Measurements from ENCODE around the gene C2orf72.

- TF ChIP-seq, protein P1, sequence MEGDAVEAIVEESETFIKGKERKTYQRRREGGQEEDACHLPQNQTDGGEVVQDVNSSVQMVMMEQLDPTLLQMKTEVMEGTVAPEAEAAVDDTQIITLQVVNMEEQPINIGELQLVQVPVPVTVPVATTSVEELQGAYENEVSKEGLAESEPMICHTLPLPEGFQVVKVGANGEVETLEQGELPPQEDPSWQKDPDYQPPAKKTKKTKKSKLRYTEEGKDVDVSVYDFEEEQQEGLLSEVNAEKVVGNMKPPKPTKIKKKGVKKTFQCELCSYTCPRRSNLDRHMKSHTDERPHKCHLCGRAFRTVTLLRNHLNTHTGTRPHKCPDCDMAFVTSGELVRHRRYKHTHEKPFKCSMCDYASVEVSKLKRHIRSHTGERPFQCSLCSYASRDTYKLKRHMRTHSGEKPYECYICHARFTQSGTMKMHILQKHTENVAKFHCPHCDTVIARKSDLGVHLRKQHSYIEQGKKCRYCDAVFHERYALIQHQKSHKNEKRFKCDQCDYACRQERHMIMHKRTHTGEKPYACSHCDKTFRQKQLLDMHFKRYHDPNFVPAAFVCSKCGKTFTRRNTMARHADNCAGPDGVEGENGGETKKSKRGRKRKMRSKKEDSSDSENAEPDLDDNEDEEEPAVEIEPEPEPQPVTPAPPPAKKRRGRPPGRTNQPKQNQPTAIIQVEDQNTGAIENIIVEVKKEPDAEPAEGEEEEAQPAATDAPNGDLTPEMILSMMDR (IDR thresholded peaks at IDR 0.05) = no peak
- TF ChIP-seq POLR2A (IDR thresholded peaks at IDR 0.05) = no peak
Measured at GRCh38 chr2:230999477-230999876, 37.8 kb upstream of the C2orf72 start.

All from breast epithelium (tissue), 3 donors.